HepG2 (cell line): ENCODE data around the gene ZNF839. TPM values are rescaled to one million over a fixed set of nuclear protein-coding genes. Genes with fewer than 3 reads are reported as not detected.
A peak's percentile ranks its signal among the peaks of the same experiment; 100 is the strongest.

Source experiments
- CENPX ChIP-seq: sonication (generic); formaldehyde crosslinking; IDR thresholded peaks from 2 replicates; pipeline ENCODE4 v1.9.0; 2021; ENCODE audit warnings: mild to moderate bottlenecking, missing genetic modification reagents, moderate library complexity
- MZF1 ChIP-seq: sonication (generic); formaldehyde crosslinking; IDR thresholded peaks from 2 replicates; pipeline ENCODE4 v1.8.1; 2023; ENCODE audit warnings: mild to moderate bottlenecking, missing genetic modification reagents, borderline replicate concordance
- ZFX ChIP-seq: sonication (generic); formaldehyde crosslinking; IDR thresholded peaks from 2 replicates; pipeline ENCODE4 v1.4.0; 2020; ENCODE audit warnings: mild to moderate bottlenecking, low read depth, missing genetic modification reagents, moderate library complexity
- ZNF678 ChIP-seq: sonication (generic); formaldehyde crosslinking; IDR thresholded peaks from 2 replicates; pipeline ENCODE4 v1.4.0; 2020; ENCODE audit warnings: mild to moderate bottlenecking, missing genetic modification reagents
- polyA plus RNA-seq, 8 experiments: library from polyadenylated mRNA; depleted of rRNA in 3 of 8; stranded (reverse) in 7 of 8; unstranded in 1 of 8; fragments of >200 nt; fragmentation: Illumina TruSeq in 4 of 8; extraction: Trizol in 4 of 8; gene quantifications; 2 replicates each; pipeline versions ENCODE4 v1.2.1 to v1.2.3, GENCODE V29; 2011 to 2016; ENCODE audit warnings: low read depth in 4 of 8, missing spikeins in 1 of 8, mixed read lengths in 1 of 8; ENCODE audit not compliant: insufficient read depth in 1 of 8
- total RNA-seq, 5 experiments: library from RNA; depleted of rRNA; stranded (reverse); fragments of >200 nt; fragmentation: Illumina TruSeq; extraction: Trizol; gene quantifications; 2 replicates each; pipeline ENCODE4 v1.2.3, GENCODE V29; 2016; ENCODE audit warnings: low read depth in 1 of 5
- TF ChIP-seq, protein P1 (sequence below): sonication (generic); formaldehyde crosslinking; IDR thresholded peaks from one replicate; pipeline ENCODE4 v1.5.1; 2020; ENCODE audit warnings: mild to moderate bottlenecking, missing genetic modification reagents; ENCODE audit errors: not compliant biosample characterization
- TF ChIP-seq, protein P2 (sequence below): sonication (generic); formaldehyde crosslinking; IDR thresholded peaks from 2 replicates; pipeline ENCODE4 v1.4.0; 2020; ENCODE audit warnings: mild to moderate bottlenecking, missing genetic modification reagents
- TF ChIP-seq, protein P3 (sequence below): sonication (generic); formaldehyde crosslinking; IDR thresholded peaks from 2 replicates; pipeline ENCODE4 v1.4.0; 2020; ENCODE audit warnings: missing genetic modification reagents
- TF ChIP-seq, protein P4 (sequence below): sonication (generic); formaldehyde crosslinking; IDR thresholded peaks from 2 replicates; pipeline ENCODE4 v1.4.0; 2020; ENCODE audit warnings: mild to moderate bottlenecking, missing genetic modification reagents

ZNF839 gene
- total and polyA plus RNA-seq, 2 of the 13 experiments (the other 11 are each of a cell fraction or from before 2014, with no cell fraction given), result 11.1 to 12.8 TPM

GRCh38 chr14:102304611-102305506, 14.7 kb upstream of the ZNF839 start, which contains the start of gene MOK (continued):
- TF ChIP-seq, protein P1, sequence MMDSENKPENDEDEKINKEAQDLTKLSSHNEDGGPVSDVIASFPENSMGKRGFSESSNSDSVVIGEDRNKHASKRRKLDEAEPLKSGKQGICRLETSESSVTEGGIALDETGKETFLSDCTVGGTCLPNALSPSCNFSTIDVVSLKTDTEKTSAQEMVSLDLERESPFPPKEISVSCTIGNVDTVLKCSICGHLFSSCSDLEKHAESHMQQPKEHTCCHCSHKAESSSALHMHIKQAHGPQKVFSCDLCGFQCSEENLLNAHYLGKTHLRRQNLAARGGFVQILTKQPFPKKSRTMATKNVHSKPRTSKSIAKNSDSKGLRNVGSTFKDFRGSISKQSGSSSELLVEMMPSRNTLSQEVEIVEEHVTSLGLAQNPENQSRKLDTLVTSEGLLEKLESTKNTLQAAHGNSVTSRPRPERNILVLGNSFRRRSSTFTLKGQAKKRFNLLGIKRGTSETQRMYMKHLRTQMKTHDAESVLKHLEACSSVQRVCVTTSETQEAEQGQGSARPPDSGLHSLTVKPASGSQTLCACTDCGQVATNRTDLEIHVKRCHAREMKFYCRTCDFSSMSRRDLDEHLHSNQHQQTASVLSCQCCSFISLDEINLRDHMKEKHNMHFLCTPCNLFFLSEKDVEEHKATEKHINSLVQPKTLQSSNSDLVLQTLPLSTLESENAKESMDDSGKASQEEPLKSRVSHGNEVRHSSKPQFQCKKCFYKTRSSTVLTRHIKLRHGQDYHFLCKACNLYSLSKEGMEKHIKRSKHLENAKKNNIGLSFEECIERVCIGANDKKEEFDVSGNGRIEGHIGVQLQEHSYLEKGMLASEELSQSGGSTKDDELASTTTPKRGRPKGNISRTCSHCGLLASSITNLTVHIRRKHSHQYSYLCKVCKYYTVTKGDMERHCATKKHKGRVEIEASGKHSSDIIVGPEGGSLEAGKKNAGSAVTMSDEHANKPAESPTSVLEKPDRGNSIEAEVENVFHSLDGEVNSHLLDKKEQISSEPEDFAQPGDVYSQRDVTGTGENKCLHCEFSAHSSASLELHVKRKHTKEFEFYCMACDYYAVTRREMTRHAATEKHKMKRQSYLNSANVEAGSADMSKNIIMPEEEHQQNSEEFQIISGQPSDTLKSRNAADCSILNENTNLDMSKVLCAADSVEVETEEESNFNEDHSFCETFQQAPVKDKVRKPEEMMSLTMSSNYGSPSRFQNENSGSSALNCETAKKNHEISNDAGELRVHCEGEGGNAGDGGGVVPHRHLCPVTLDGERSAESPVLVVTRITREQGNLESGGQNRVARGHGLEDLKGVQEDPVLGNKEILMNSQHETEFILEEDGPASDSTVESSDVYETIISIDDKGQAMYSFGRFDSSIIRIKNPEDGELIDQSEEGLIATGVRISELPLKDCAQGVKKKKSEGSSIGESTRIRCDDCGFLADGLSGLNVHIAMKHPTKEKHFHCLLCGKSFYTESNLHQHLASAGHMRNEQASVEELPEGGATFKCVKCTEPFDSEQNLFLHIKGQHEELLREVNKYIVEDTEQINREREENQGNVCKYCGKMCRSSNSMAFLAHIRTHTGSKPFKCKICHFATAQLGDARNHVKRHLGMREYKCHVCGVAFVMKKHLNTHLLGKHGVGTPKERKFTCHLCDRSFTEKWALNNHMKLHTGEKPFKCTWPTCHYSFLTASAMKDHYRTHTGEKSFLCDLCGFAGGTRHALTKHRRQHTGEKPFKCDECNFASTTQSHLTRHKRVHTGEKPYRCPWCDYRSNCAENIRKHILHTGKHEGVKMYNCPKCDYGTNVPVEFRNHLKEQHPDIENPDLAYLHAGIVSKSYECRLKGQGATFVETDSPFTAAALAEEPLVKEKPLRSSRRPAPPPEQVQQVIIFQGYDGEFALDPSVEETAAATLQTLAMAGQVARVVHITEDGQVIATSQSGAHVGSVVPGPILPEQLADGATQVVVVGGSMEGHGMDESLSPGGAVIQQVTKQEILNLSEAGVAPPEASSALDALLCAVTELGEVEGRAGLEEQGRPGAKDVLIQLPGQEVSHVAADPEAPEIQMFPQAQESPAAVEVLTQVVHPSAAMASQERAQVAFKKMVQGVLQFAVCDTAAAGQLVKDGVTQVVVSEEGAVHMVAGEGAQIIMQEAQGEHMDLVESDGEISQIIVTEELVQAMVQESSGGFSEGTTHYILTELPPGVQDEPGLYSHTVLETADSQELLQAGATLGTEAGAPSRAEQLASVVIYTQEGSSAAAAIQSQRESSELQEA (CRISPR knock-in tag), result no peak
- TF ChIP-seq CENPX (CRISPR knock-in tag) (no peak), MZF1 (no peak), ZNF678 (no peak), ZFX (CRISPR knock-in tag) (peak; percentile 74)
- TF ChIP-seq, protein P2, sequence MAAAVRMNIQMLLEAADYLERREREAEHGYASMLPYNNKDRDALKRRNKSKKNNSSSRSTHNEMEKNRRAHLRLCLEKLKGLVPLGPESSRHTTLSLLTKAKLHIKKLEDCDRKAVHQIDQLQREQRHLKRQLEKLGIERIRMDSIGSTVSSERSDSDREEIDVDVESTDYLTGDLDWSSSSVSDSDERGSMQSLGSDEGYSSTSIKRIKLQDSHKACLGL (CRISPR knock-in tag), result peak; percentile 66; the same call in 1 of the 2 replicates
- TF ChIP-seq, protein P3, sequence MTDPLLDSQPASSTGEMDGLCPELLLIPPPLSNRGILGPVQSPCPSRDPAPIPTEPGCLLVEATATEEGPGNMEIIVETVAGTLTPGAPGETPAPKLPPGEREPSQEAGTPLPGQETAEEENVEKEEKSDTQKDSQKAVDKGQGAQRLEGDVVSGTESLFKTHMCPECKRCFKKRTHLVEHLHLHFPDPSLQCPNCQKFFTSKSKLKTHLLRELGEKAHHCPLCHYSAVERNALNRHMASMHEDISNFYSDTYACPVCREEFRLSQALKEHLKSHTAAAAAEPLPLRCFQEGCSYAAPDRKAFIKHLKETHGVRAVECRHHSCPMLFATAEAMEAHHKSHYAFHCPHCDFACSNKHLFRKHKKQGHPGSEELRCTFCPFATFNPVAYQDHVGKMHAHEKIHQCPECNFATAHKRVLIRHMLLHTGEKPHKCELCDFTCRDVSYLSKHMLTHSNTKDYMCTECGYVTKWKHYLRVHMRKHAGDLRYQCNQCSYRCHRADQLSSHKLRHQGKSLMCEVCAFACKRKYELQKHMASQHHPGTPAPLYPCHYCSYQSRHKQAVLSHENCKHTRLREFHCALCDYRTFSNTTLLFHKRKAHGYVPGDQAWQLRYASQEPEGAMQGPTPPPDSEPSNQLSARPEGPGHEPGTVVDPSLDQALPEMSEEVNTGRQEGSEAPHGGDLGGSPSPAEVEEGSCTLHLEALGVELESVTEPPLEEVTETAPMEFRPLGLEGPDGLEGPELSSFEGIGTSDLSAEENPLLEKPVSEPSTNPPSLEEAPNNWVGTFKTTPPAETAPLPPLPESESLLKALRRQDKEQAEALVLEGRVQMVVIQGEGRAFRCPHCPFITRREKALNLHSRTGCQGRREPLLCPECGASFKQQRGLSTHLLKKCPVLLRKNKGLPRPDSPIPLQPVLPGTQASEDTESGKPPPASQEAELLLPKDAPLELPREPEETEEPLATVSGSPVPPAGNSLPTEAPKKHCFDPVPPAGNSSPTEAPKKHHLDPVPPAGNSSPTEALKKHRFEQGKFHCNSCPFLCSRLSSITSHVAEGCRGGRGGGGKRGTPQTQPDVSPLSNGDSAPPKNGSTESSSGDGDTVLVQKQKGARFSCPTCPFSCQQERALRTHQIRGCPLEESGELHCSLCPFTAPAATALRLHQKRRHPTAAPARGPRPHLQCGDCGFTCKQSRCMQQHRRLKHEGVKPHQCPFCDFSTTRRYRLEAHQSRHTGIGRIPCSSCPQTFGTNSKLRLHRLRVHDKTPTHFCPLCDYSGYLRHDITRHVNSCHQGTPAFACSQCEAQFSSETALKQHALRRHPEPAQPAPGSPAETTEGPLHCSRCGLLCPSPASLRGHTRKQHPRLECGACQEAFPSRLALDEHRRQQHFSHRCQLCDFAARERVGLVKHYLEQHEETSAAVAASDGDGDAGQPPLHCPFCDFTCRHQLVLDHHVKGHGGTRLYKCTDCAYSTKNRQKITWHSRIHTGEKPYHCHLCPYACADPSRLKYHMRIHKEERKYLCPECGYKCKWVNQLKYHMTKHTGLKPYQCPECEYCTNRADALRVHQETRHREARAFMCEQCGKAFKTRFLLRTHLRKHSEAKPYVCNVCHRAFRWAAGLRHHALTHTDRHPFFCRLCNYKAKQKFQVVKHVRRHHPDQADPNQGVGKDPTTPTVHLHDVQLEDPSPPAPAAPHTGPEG, result no peak
- TF ChIP-seq, protein P4, sequence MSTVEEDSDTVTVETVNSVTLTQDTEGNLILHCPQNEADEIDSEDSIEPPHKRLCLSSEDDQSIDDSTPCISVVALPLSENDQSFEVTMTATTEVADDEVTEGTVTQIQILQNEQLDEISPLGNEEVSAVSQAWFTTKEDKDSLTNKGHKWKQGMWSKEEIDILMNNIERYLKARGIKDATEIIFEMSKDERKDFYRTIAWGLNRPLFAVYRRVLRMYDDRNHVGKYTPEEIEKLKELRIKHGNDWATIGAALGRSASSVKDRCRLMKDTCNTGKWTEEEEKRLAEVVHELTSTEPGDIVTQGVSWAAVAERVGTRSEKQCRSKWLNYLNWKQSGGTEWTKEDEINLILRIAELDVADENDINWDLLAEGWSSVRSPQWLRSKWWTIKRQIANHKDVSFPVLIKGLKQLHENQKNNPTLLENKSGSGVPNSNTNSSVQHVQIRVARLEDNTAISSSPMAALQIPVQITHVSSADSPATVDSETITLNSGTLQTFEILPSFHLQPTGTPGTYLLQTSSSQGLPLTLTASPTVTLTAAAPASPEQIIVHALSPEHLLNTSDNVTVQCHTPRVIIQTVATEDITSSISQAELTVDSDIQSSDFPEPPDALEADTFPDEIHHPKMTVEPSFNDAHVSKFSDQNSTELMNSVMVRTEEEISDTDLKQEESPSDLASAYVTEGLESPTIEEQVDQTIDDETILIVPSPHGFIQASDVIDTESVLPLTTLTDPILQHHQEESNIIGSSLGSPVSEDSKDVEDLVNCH (CRISPR knock-in tag), result no peak
